Heart left ventricle (tissue), 16 donors: ENCODE data around the gene CD300LG. TPM values are rescaled to one million over a fixed set of nuclear protein-coding genes. Genes with fewer than 3 reads are reported as not detected.

Experiments used
- ATAC-seq, 4 donors: fragments of 200-7000 bp; cut with Tn5 transposase; one replicate each; pipeline ENCODE4 v1.9.1; 2020 to 2022; ENCODE audit warnings: moderate library complexity in 4 of 4, mild to moderate bottlenecking in 3 of 4, moderate number of reproducible peaks in 1 of 4
- DNase-seq, 5 donors: peaks; one replicate each; pipeline ENCODE4 v3.0.0-alpha.2; 2020
- H3K27ac ChIP-seq, 12 donors: fragments of 200-600 bp; sonication (generic) in 4 of 12; one replicate each; pipeline versions ENCODE4 v1.5.0 to v1.8.0; 2016 to 2022; ENCODE audit warnings: mild to moderate bottlenecking in 2 of 12
- H3K27me3 ChIP-seq, 9 donors: fragments of 200-600 bp; sonication (generic) in 2 of 9; one replicate each; pipeline versions ENCODE4 v1.5.1 to v1.8.0; 2016 to 2022; ENCODE audit warnings: mild to moderate bottlenecking in 3 of 9
- H3K36me3 ChIP-seq, 9 donors: fragments of 200-600 bp; sonication (generic) in 2 of 9; one replicate each; pipeline versions ENCODE4 v1.5.0 to v1.8.0; 2018 to 2022; ENCODE audit warnings: mild to moderate bottlenecking in 2 of 9
- H3K4me1 ChIP-seq, 12 donors: fragments of 200-600 bp; sonication (generic) in 4 of 12; one replicate each; pipeline versions ENCODE4 v1.5.0 to v1.8.0; 2016 to 2022; ENCODE audit warnings: mild to moderate bottlenecking in 3 of 12
- H3K4me3 ChIP-seq, 12 donors: fragments of 200-600 bp; sonication (generic) in 4 of 12; one replicate each; pipeline versions ENCODE4 v1.5.0 to v1.8.0; 2017 to 2022; ENCODE audit warnings: mild to moderate bottlenecking in 9 of 12, moderate library complexity in 4 of 12
- H3K9me3 ChIP-seq, 12 donors: fragments of 200-600 bp; sonication (generic) in 4 of 12; one replicate each; pipeline versions ENCODE4 v1.5.0 to v1.8.0; 2016 to 2022; ENCODE audit warnings: mild to moderate bottlenecking in 1 of 12
- CTCF ChIP-seq, 12 donors: fragments of 200-600 bp; sonication (generic) in 4 of 12; IDR thresholded peaks; one replicate each; pipeline versions ENCODE4 v1.5.0 to v1.8.0; 2018 to 2022; ENCODE audit warnings: antibody characterized with exemption in 12 of 12, mild to moderate bottlenecking in 5 of 12
- POLR2A ChIP-seq, 2 donors: fragments of 450-650 bp; IDR thresholded peaks; one replicate each; pipeline ENCODE4 v1.6.1; 2017; ENCODE audit warnings: antibody characterized with exemption in 2 of 2, mild to moderate bottlenecking in 2 of 2, moderate library complexity in 2 of 2
- WGBS, 4 donors: extraction: QIAGEN DNeasy Blood & Tissue Kit in 2 of 4; methylation state at CpG; one replicate each; pipeline versions ENCODE4 v1.1.5 to v1.1.7; 2013 to 2018; 5-methylcytosine and 5-hydroxymethylcytosine counted together
- intact Hi-C, 10 donors: fragments of 100-400 bp; cut with DNase I; formaldehyde crosslinking; loops; one replicate each; pipeline versions ENCODE4 v1.11.1 to v1.14.2; 2022
- polyA plus RNA-seq, 2 donors: library from polyadenylated mRNA; stranded (reverse); fragments of 200-250 nt; gene quantifications; one replicate each; pipeline ENCODE4 v1.2.3, GENCODE V29; 2013
- total RNA-seq, 9 donors: library from RNA; depleted of rRNA in 2 of 9; stranded (reverse); fragments of >200 nt in 2 of 9; fragmentation: NEBNext Ultra II Directional in 3 of 9; extraction: Animal tissue kit (Norgen Biotek cat#: 25700) in 3 of 9; gene quantifications; one replicate each; pipeline versions ENCODE4 v1.1.0 to v1.2.4, GENCODE V29; 2016 to 2023
- donor health status: ischemic (EF 13 %, LVEDD 7.1; RV severe dilation, severe dysfunction).
- donor health status: healthy with polysubstance abuse.
- donor health status: DM: no; HTN: yes; CAD: no.
- donor health status: DM: no; HTN: no; CAD: no.
- donor health status: ischemic (EF 25% LVEDD 6.9; RV normal size, moderate dysfunction).
- donor health status: ischemic (EF 25% LVEDD 5.7; RV mildly dilated, moderate dysfunction).
- donor health status: healthy.
- donor health status: DM: yes; HTN: yes; CAD: no.
- donor health status: ischemic (EF 35%, LVEDD 5.7; RV mildly dilated, moderate dysfunction).
- donor health status: nonischemic (EF 11% LVEDD 7.7; RV severe dilation, severe dysfunction).
- donor health status: DM: yes; HTN: yes; CAD: no.
- donor health status: PGD.
- donor health status: ischemic (EF 29% LVEDD 5.4; RV normal size, mild dysfunction).
- donor health status: nonischemic (EF 23%, LVEDD 6.1; RV moderate dilation, normal function).

The CD300LG gene
- total and polyA plus RNA-seq, 11 donors: 7.3 to 85.8 (median 19.9) TPM

GRCh38 chr17:43809121-43809520 is 37.9 kb upstream of the CD300LG start:
- ATAC-seq (no peak), DNase-seq (no peak)
- H3K36me3 ChIP-seq: peaks cover 7 to 97% (median 60%) of the 10 kb centered on the region in 9 donors
- H3K9me3 ChIP-seq: no peaks in the 10 kb centered on the region
- intact Hi-C loops: no loop called here
- no peaks in the 10 kb centered on the region for H3K27me3 ChIP-seq
- TF ChIP-seq POLR2A (IDR thresholded peaks at IDR 0.05) (no peak), CTCF (IDR thresholded peaks at IDR 0.05) (no peak)
- WGBS, 4 donors: 86 to 95% (median 93%) methylated on average over 5 of the region's 5 CpGs
- no peaks in the 10 kb centered on the region for H3K4me1 ChIP-seq
- no peak overlapping the region for H3K4me3 ChIP-seq
- no peak overlapping the region for H3K27ac ChIP-seq

DNA sequence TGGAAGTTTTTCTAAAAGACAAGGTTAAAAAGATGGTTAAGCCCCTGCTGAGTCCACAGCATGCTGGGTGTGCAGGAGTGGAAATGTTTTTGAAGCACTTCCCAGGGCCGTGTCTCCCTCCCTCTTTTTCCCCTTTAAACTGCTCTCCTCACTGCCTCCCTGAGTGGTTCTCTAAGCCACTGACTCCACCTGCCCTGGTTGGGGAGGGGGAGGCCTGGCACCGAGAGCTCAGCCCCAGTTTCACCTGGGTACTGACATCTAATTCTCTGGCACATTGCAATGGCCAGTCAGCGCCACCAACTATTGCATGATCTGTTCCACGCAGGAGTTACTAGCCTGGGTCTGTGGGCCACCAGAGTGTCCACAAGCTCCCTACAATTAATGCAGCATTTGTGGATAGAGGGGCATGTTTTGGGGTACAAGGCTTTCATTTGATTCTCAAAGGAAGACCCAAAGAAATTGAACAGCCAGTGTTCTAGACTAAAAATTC is 36.7 kb upstream of the CD300LG start:
- peaks cover 7 to 97% (median 69%) of the 10 kb centered on the region in 9 donors for H3K36me3 ChIP-seq
- DNase-seq (no peak), ATAC-seq (no peak)
- H3K4me3 ChIP-seq: no peak overlapping the region
- TF ChIP-seq POLR2A (IDR thresholded peaks at IDR 0.05) (no peak), CTCF (IDR thresholded peaks at IDR 0.05) (no peak)
- WGBS, 4 donors: 84 to 92% (median 87%) methylated on average over 3 to 4 of the region's 4 CpGs
- intact Hi-C loops: no loop called here
- peaks cover 0 to 11% (median 0%) of the 10 kb centered on the region in 12 donors for H3K4me1 ChIP-seq
- no peaks in the 10 kb centered on the region for H3K9me3 ChIP-seq
- H3K27ac ChIP-seq: no peak overlapping the region
- no peaks in the 10 kb centered on the region for H3K27me3 ChIP-seq

- Histone ChIP-seq H3K4me3 (no peak overlapping the region), H3K27ac (no peak overlapping the region), H3K9me3 (no peaks in the 10 kb centered on the region), H3K4me1 (peaks cover 0 to 14% (median 0%) of the 10 kb centered on the region in 12 donors), H3K27me3 (no peaks in the 10 kb centered on the region), H3K36me3 (peaks cover 9 to 96% (median 69%) of the 10 kb centered on the region in 9 donors)
- ATAC-seq: no peak
- intact Hi-C loops: no loop called here
- TF ChIP-seq CTCF (IDR thresholded peaks at IDR 0.05) (no peak), POLR2A (IDR thresholded peaks at IDR 0.05) (no peak)
- WGBS, 4 donors: 87 to 91% (median 89%) methylated on average over 5 of the region's 5 CpGs
- no peak for DNase-seq
Measured at GRCh38 chr17:43810823-43811222, 36.2 kb upstream of the CD300LG start.

- ATAC-seq (no peak), DNase-seq (no peak)
- peaks cover 0 to 14% (median 2%) of the 10 kb centered on the region in 12 donors for H3K4me1 ChIP-seq
- peaks cover 9 to 96% (median 69%) of the 10 kb centered on the region in 9 donors for H3K36me3 ChIP-seq
- no peak overlapping the region for H3K27ac ChIP-seq
- no peak overlapping the region for H3K4me3 ChIP-seq
- no peaks in the 10 kb centered on the region for H3K27me3 ChIP-seq
- no peak for TF ChIP-seq CTCF (IDR thresholded peaks at IDR 0.05)
- no peak for TF ChIP-seq POLR2A (IDR thresholded peaks at IDR 0.05)
- intact Hi-C loops: no loop called here
- 93 to 96% (median 94%) methylated on average over 7 to 10 of the region's 10 CpGs for WGBS, 4 donors
- no peaks in the 10 kb centered on the region for H3K9me3 ChIP-seq
Measured at GRCh38 chr17:43812396-43813265, 34.3 kb upstream of the CD300LG start.
